Urothelium cell line (cell line): ENCODE results near the gene ATP2B1.
"Not testable (repeated sequence)": the region's sequence is repeated elsewhere in the genome, so short reads cannot be mapped to it uniquely, and the experiment has no call there.

Source experiments
- DNase-seq: peaks from one replicate; pipeline ENCODE4 v3.0.0; 2011; ENCODE audit warnings: low spot score, mixed read lengths
- FAIRE-seq: peaks from 2 replicates; lab custom pipeline; 2011; peaks lifted over from hg19 to GRCh38; lab: Jason Lieb, UNC

Gene ATP2B1

GRCh38 chr12:89717759-89718523, 9.3 kb upstream of the ATP2B1 start:
- no peak for FAIRE-seq
- no peak for DNase-seq

GRCh38 chr12:89712706-89713105, 4.1 kb upstream of the ATP2B1 start:
- FAIRE-seq = no peak
- no peak for DNase-seq

- DNase-seq (no peak), FAIRE-seq (no peak)
Measured at GRCh38 chr12:89710873-89711750, 2.5 kb upstream of the ATP2B1 start.

- no peak for FAIRE-seq
Measured at GRCh38 chr12:89709995-89710872, 1.6 kb upstream of the ATP2B1 start.

GRCh38 chr12:89709157-89709994, 738 bp upstream of the ATP2B1 start:
- DNase-seq (peak; percentile 92), FAIRE-seq (peak; percentile 67)

More at GRCh38 chr12:89709995-89710872, 1.6 kb upstream of the ATP2B1 start:
- DNase-seq = peak; percentile 17

GRCh38 chr12:89707703-89708564, 704 bp downstream of the ATP2B1 start:
- FAIRE-seq (no peak), DNase-seq (peak; percentile 11)

- DNase-seq = peak; percentile 7
- FAIRE-seq = no peak
Measured at GRCh38 chr12:89706986-89707702, 1.5 kb downstream of the ATP2B1 start.

- FAIRE-seq (no peak), DNase-seq (no peak)
Measured at GRCh38 chr12:89706551-89706950, 2.1 kb downstream of the ATP2B1 start.

GRCh38 chr12:89704457-89704856, 4.2 kb downstream of the ATP2B1 start:
- FAIRE-seq (no peak), DNase-seq (no peak)

- DNase-seq = no peak
- no peak for FAIRE-seq
Measured at GRCh38 chr12:89703768-89704167, 4.9 kb downstream of the ATP2B1 start.

- no peak for DNase-seq
- no peak for FAIRE-seq
Measured at GRCh38 chr12:89702503-89702902, 6.1 kb downstream of the ATP2B1 start.

- no peak for FAIRE-seq
Measured at GRCh38 chr12:89701606-89702206, 6.9 kb downstream of the ATP2B1 start.

GRCh38 chr12:89700191-89700810, 8.3 kb downstream of the ATP2B1 start:
- FAIRE-seq = no peak

More at GRCh38 chr12:89701606-89702206, 6.9 kb downstream of the ATP2B1 start:
- DNase-seq = no peak

GRCh38 chr12:89698607-89699006, 10.0 kb downstream of the ATP2B1 start:
- no peak for FAIRE-seq
- DNase-seq = no peak

More at GRCh38 chr12:89700191-89700810, 8.3 kb downstream of the ATP2B1 start:
- DNase-seq = no peak

GRCh38 chr12:89697728-89698127, 10.9 kb downstream of the ATP2B1 start:
- FAIRE-seq, DNase-seq: not testable (repeated sequence)

GRCh38 chr12:89697296-89697695, 11.3 kb downstream of the ATP2B1 start:
- DNase-seq (no peak), FAIRE-seq (no peak)

GRCh38 chr12:89695830-89696229, 12.8 kb downstream of the ATP2B1 start:
- DNase-seq (no peak), FAIRE-seq (no peak)
